H9 (cell line): Measurements from ENCODE around the gene ASTN2. TPM values are rescaled to one million over a fixed set of nuclear protein-coding genes. Genes with fewer than 3 reads are reported as not detected.

Experiments used
- DNase-seq: peaks from one replicate; pipeline ENCODE4 v3.0.0-alpha.2; 2017
- H2AFZ ChIP-seq: one replicate; pipeline ENCODE4 v1.6.1; 2013; ENCODE audit warnings: mild to moderate bottlenecking, low read length, control low read depth, moderate library complexity
- H2AK5ac ChIP-seq: 2 replicates; pipeline ENCODE4 v1.6.1; 2013; ENCODE audit warnings: low read length, control low read depth, mixed read lengths; ENCODE audit not compliant: insufficient read length
- H2BK120ac ChIP-seq: one replicate; pipeline ENCODE4 v1.6.1; 2013; ENCODE audit warnings: low read depth, mild to moderate bottlenecking, low read length, control low read depth, inconsistent platforms; ENCODE audit not compliant: poor library complexity, severe bottlenecking
- H2BK12ac ChIP-seq: 2 replicates; pipeline ENCODE4 v1.6.1; 2013; ENCODE audit warnings: low read length, control low read depth, mixed read lengths, low read depth; ENCODE audit not compliant: insufficient read length
- H2BK15ac ChIP-seq: 2 replicates; pipeline ENCODE4 v1.6.1; 2013; ENCODE audit warnings: low read depth, low read length, control low read depth
- H2BK20ac ChIP-seq: one replicate; pipeline ENCODE4 v1.6.1; 2013; ENCODE audit warnings: low read depth, mild to moderate bottlenecking, low read length, control low read depth, inconsistent platforms; ENCODE audit not compliant: poor library complexity, severe bottlenecking
- H2BK5ac ChIP-seq: 2 replicates; pipeline ENCODE4 v1.6.1; 2013; ENCODE audit warnings: low read length, control low read depth, mixed read lengths; ENCODE audit not compliant: insufficient read length
- H3K14ac ChIP-seq: 2 replicates; pipeline ENCODE4 v1.6.1; 2013; ENCODE audit warnings: low read length, control low read depth; ENCODE audit not compliant: insufficient read depth
- H3K18ac ChIP-seq: 2 replicates; pipeline ENCODE4 v1.6.1; 2013; ENCODE audit warnings: low read depth, mild to moderate bottlenecking, mixed read lengths, low read length, control low read depth; ENCODE audit not compliant: insufficient read length
- H3K23ac ChIP-seq: 2 replicates; pipeline ENCODE4 v1.6.1; 2013; ENCODE audit warnings: low read length, control low read depth, mixed read lengths, low read depth; ENCODE audit not compliant: insufficient read length
- H3K23me2 ChIP-seq: 2 replicates; pipeline ENCODE4 v1.6.1; 2013; ENCODE audit warnings: low read depth, mild to moderate bottlenecking, mixed read lengths, low read length, control low read depth; ENCODE audit not compliant: insufficient read length, poor library complexity, severe bottlenecking
- H3K27ac ChIP-seq: 2 replicates; pipeline ENCODE4 v1.5.1; 2013; ENCODE audit warnings: low read length, control low read depth, mixed read lengths, low read depth; ENCODE audit not compliant: insufficient read length
- H3K27me3 ChIP-seq: 2 replicates; pipeline ENCODE4 v1.6.1; 2013; ENCODE audit warnings: low read length, control low read depth, inconsistent platforms; ENCODE audit not compliant: insufficient read depth
- H3K4ac ChIP-seq: 2 replicates; pipeline ENCODE4 v1.6.1; 2013; ENCODE audit warnings: low read depth, mild to moderate bottlenecking, control low read depth, inconsistent platforms, low read length, moderate library complexity
- H3K4me1 ChIP-seq: 2 replicates; pipeline ENCODE4 v1.6.1; 2013; ENCODE audit warnings: low read length, control low read depth, inconsistent platforms; ENCODE audit not compliant: insufficient read depth
- H3K4me2 ChIP-seq: 2 replicates; pipeline ENCODE4 v1.6.1; 2013; ENCODE audit warnings: low read length, control low read depth, mixed read lengths; ENCODE audit not compliant: insufficient read length, insufficient read depth
- H3K56ac ChIP-seq: 2 replicates; pipeline ENCODE4 v1.6.1; 2013; ENCODE audit warnings: low read depth, mild to moderate bottlenecking, mixed read lengths, low read length, control low read depth; ENCODE audit not compliant: insufficient read length
- H3K79me1 ChIP-seq: 2 replicates; pipeline ENCODE4 v1.6.1; 2013; ENCODE audit warnings: low read depth, mild to moderate bottlenecking, moderate library complexity, low read length, control low read depth, inconsistent platforms; ENCODE audit not compliant: insufficient read depth, poor library complexity, severe bottlenecking
- H3K79me2 ChIP-seq: 2 replicates; pipeline ENCODE4 v1.6.1; 2013; ENCODE audit warnings: low read length, control low read depth, inconsistent platforms; ENCODE audit not compliant: insufficient read depth
- H3K9ac ChIP-seq: 2 replicates; pipeline ENCODE4 v1.6.1; 2013; ENCODE audit warnings: low read length, control low read depth, mixed read lengths; ENCODE audit not compliant: insufficient read length; ENCODE audit errors: extremely low read depth
- H3K9me3 ChIP-seq: one replicate; pipeline ENCODE4 v1.6.1; 2013; ENCODE audit warnings: low read depth, low read length, inconsistent platforms; ENCODE audit not compliant: control insufficient read depth
- H3T11ph ChIP-seq: one replicate; pipeline ENCODE4 v1.6.1; 2013; ENCODE audit warnings: mild to moderate bottlenecking, low read length, control low read depth, inconsistent platforms
- H4K20me1 ChIP-seq: one replicate; pipeline ENCODE4 v1.6.1; 2013; ENCODE audit not compliant: control insufficient read depth, insufficient read length, insufficient read depth
- H4K5ac ChIP-seq: 2 replicates; pipeline ENCODE4 v1.6.1; 2013; ENCODE audit warnings: low read depth, mild to moderate bottlenecking, mixed read lengths, low read length, control low read depth; ENCODE audit not compliant: insufficient read length
- H4K8ac ChIP-seq: replicated peaks from 2 replicates; pipeline ENCODE4 v1.6.1; 2013; ENCODE audit warnings: low read length, control low read depth, mixed read lengths, low read depth; ENCODE audit not compliant: insufficient read length
- H4K91ac ChIP-seq: 2 replicates; pipeline ENCODE4 v1.6.1; 2013; ENCODE audit warnings: low read depth, mild to moderate bottlenecking, moderate library complexity, mixed read lengths, low read length, control low read depth; ENCODE audit not compliant: insufficient read length
- H3K27ac Mint-ChIP-seq, 3 experiments: 2 replicates in 2 of 3; 3 replicates in 1 of 3; pipeline ENCODE4 v1.8.0; 2020 to 2021; ENCODE audit warnings: mixed read lengths in 3 of 3, mild to moderate bottlenecking in 1 of 3, moderate library complexity in 1 of 3
- H3K27me3 Mint-ChIP-seq: 2 replicates; pipeline ENCODE4 v1.8.0; 2021; ENCODE audit warnings: low read depth, mild to moderate bottlenecking, moderate library complexity, mixed read lengths
- H3K36me3 Mint-ChIP-seq, 3 experiments: 2 replicates in 2 of 3; 3 replicates in 1 of 3; pipeline ENCODE4 v1.8.0; 2020 to 2021; ENCODE audit warnings: low read depth in 3 of 3, mixed read lengths in 3 of 3; ENCODE audit not compliant: insufficient read depth in 1 of 3
- H3K4me1 Mint-ChIP-seq, 2 experiments: 2 replicates each; pipeline ENCODE4 v1.8.0; 2020; ENCODE audit warnings: mixed read lengths in 2 of 2
- H3K4me3 Mint-ChIP-seq, 2 experiments: 2 replicates in 1 of 2; 3 replicates in 1 of 2; pipeline ENCODE4 v1.8.0; 2020 to 2021; ENCODE audit warnings: mild to moderate bottlenecking in 2 of 2, mixed read lengths in 2 of 2, moderate library complexity in 1 of 2
- H3K9me3 Mint-ChIP-seq, 2 experiments: 2 replicates in 1 of 2; 3 replicates in 1 of 2; pipeline ENCODE4 v1.8.0; 2020; ENCODE audit warnings: mild to moderate bottlenecking in 2 of 2, mixed read lengths in 2 of 2, moderate library complexity in 1 of 2
- CTCF ChIP-seq: fragments of 200-600 bp; sonication (generic); conservative IDR thresholded peaks from 3 replicates; pipeline ENCODE4 v1.8.0; 2021; ENCODE audit warnings: antibody characterized with exemption, mild to moderate bottlenecking
- WGBS: extraction: QIAGEN DNeasy Blood & Tissue Kit; methylation state at CpG from one replicate; pipeline ENCODE4 v1.1.7; 2013; ENCODE audit warnings: missing lambda C conversion rate, low lambda C conversion rate, mixed read lengths; ENCODE audit not compliant: insufficient read length; ENCODE audit errors: extremely low coverage; 5-methylcytosine and 5-hydroxymethylcytosine counted together
- total RNA-seq: library from RNA; stranded (reverse); gene quantifications from 2 replicates; pipeline ENCODE4 v1.2.1, GENCODE V29; 2021

Gene ASTN2
- total RNA-seq, 1 experiment from 2014 or later: 9.7 TPM

GRCh38 chr9:116791326-116791725, 623.5 kb downstream of the ASTN2 start:
- H2BK20ac ChIP-seq: no peak overlapping the region
- H4K5ac ChIP-seq: no peak overlapping the region
- Mint-ChIP-seq H3K27me3 (no peaks in the 10 kb centered on the region; the same call in 1 of the 2 replicates), H3K4me1 (peaks cover 29 to 31% of the 10 kb centered on the region in 2 experiments), H3K36me3 (no peaks in the 10 kb centered on the region), H3K27ac (no peak overlapping the region; a peak in 1 of 7 replicates), H3K9me3 (no peaks in the 10 kb centered on the region), H3K4me3 (no peak overlapping the region)
- H3K14ac ChIP-seq: no peak overlapping the region
- H3K79me2 ChIP-seq: no peaks in the 10 kb centered on the region
- no peak overlapping the region for H2BK15ac ChIP-seq
- no peak overlapping the region for H3T11ph ChIP-seq
- no peak overlapping the region for H2BK120ac ChIP-seq
- no peak for TF ChIP-seq CTCF
- no peak overlapping the region for H2AK5ac ChIP-seq
- H2AFZ ChIP-seq: no peak overlapping the region
- H4K8ac ChIP-seq: no peak overlapping the region
- DNase-seq: no peak
- no peak overlapping the region for H3K4ac ChIP-seq
- no peak overlapping the region for H3K4me2 ChIP-seq
- WGBS: no CpG with 5 or more reads among the region's 1 CpG
- H3K27ac ChIP-seq: no peak overlapping the region
- no peak overlapping the region for H3K9ac ChIP-seq
- H3K23me2 ChIP-seq: no peaks in the 10 kb centered on the region
- no peak overlapping the region for H3K56ac ChIP-seq
- no peaks in the 10 kb centered on the region for H3K79me1 ChIP-seq
- H3K9me3 ChIP-seq: no peaks in the 10 kb centered on the region
- no peaks in the 10 kb centered on the region for H4K20me1 ChIP-seq
- H3K27me3 ChIP-seq: no peaks in the 10 kb centered on the region
- H3K18ac ChIP-seq: no peak overlapping the region
- H4K91ac ChIP-seq: no peak overlapping the region
- no peak overlapping the region for H3K23ac ChIP-seq
- no peaks in the 10 kb centered on the region for H3K4me1 ChIP-seq
- H2BK5ac ChIP-seq: no peak overlapping the region
- H2BK12ac ChIP-seq: no peak overlapping the region
